GM18861 (cell line): ENCODE results near the gene CARD8.
A peak's percentile ranks its signal among the peaks of the same experiment; 100 is the strongest.
"Not testable (repeated sequence)": the region's sequence is repeated elsewhere in the genome, so short reads cannot be mapped to it uniquely, and the experiment has no call there.

Experiments used
- ATAC-seq: cut with Tn5 transposase; IDR thresholded peaks from one replicate; pipeline ENCODE4 v1.9.1; 2021; ENCODE audit not compliant: unreplicated experiment

The CARD8 gene

DNA sequence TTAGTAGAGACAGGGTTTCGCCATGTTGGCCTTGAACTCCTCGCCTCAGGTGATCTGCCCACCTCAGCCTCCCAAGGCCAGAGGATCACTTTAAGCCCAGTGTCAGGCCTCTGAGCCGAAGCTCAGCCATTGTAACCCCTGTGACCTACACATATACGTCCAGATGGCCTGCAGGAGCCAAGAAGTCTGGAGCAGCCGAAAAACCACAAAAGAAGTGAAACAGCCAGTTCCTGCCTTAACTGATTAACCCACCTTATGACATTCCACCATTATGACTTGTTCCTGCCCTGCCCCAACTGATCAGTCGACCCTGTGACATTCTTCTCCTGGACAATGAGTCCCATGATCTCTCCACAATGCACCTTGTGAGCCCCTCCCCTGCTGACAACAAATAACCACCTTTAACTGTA is 13.9 kb upstream of the CARD8 start:
- not testable (repeated sequence) for ATAC-seq

DNA sequence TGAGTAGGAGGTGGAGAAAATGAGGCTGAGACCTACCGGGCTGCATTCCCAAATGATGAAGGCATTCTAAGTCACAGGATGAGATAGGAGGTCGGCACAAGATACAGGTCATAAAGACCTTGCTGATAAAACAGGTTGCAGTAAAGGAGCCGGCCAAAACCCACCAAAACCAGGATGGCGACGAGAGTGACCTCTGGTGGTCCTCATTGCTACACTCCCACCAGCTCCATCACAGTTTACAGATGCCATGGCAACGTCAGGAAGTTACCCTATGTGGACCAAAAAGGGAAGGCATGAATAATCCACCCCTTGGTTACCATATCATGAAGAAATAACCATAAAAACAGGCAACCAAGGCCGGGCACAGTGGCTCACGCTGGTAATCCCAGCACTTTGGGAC is 9.6 kb upstream of the CARD8 start:
- ATAC-seq = not testable (repeated sequence)

DNA sequence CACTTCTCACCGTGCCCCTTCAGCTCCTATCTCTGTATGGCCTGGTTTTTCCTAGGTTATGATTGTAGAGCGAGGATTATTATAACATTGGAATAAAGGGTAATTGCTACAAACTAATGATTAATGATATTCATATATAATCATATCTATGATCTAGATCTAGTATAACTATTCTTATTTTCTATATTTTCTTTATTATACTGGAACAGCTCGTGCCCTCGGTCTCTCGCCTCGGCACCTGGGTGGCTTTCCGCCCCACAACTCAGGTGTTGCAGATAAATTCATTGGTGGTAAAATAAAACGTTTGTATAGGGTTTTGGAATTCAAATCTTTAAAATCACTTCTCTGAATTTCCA is 4.6 kb upstream of the CARD8 start:
- ATAC-seq = not testable (repeated sequence)

DNA sequence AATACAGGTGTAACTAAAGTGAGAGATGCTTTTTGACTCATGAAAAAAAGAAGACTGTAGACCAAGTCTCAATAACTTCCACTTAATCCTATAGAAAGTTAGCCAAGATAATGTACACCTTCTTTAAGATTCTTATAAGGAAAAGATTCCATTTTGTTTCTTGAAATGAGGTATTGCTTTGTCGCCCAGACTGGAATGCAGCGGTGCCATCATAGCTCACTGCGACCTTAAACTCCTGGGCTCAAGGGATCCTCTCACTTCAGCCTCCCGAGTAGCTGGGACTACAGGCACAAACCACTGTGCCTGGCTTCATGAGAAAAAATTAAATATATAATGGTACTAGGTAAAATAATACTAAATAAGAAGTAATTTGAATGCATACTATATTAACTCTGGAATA is 3.3 kb upstream of the CARD8 start:
- not testable (repeated sequence) for ATAC-seq

DNA sequence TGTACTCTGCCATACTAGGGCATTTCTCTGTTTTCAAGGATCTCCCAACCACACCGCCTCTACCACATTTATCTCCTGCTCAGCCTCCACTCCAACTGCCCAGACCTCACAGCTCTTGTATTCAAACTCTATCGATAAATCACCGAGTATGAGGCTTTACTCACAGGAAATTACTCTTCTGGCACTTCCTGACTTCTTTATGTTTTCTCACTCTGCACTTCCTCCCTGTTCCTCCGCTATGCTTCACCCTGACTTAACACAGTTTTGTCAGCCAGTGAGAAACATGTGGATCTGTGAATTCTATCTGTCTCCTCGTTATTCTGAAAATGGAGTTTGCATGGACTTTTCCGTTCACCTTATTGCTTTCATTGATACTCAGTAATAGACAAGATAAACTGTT is 2.6 kb upstream of the CARD8 start:
- ATAC-seq = no peak

DNA sequence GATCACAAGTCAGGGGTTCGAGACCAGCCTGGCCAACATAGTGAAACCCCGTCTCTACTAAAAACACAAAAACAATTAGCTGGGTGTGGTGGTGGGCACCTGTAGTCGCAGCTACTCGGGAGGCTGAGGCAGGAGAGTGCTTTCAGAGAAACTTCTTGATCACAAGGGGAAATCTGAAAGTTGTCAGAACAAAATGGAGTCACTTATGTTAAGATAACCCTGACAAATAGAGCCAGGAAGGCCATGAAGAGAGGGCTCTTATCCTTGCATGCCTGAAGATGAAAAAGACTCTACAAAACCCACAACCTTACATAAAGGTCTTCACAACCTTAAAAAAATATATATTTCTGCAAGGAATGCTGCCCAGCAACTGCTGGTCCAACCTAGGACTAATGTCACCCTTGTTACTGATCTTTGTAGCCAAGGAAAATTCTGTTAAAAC is 1.2 kb downstream of the CARD8 start:
- no peak for ATAC-seq

DNA sequence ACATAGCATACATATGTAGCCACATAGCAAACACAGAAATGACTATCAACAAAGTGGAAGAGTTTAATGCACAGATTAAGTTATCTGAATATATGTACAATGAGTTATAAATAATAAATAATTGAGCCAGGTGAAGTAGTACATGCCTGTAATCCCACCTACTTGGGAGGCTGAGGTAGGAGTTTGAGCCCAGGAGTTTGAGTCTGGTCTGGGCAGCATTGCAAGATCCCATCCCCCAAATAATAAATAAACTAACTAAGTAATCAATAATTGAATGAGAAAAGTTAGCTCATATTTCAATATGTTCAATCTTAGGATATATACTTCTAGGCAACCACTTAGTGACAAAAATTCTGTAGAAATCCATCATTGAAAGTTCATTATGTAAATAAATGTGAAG is 1.7 kb downstream of the CARD8 start:
- no peak for ATAC-seq

DNA sequence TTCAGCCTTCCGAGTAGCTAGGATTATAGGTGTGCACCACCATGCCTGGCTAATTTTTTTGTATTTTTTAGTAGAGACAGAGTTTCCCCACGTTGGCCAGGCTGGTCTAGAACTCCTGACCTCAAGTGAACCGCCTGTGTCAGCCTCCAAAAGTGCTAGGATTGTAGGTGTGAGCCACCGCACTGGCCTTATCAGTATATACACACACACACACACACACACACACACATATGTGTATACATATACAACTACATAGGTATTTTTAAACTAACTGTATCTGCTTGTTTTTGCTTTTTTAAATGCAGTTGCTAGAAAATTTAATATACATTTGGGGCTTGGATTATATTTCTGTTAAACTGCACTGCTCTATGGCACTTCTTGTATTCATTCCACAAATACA is 3.1 kb downstream of the CARD8 start:
- no peak for ATAC-seq

DNA sequence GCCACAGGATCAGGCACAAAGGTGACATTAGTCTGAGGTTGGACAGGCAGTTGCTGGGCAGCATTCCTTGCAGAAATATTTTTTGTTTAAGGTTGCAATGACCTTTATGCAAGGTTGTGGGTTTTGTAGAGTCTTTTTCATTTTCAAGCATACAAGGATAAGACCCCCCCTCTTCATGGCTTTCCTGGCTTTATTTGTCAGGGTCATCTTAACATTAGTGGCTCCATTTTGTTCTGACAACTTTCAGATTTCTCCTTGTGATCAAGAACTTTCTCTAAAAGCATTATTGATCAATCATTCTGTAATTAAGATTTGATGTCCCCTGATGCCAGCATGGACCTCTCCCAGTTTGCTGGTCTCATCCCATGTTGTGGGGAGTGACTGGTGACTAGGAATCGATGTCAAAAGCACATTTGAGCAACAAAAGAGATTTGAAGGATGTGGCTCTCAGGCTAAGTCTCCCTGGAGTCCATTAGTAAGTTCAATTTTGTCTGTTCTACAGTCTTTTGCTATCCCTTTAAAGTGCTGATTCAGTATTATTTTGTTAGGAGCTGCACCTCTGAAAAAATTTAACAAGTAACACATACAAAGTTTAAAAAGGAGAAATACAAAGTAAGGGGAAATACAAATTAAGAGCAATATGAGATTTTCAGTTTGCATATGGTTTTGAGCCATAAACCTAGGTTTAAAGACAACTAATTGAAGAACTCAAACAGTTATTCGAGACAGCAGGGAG is 5.3 kb downstream of the CARD8 start:
- no peak for ATAC-seq

DNA sequence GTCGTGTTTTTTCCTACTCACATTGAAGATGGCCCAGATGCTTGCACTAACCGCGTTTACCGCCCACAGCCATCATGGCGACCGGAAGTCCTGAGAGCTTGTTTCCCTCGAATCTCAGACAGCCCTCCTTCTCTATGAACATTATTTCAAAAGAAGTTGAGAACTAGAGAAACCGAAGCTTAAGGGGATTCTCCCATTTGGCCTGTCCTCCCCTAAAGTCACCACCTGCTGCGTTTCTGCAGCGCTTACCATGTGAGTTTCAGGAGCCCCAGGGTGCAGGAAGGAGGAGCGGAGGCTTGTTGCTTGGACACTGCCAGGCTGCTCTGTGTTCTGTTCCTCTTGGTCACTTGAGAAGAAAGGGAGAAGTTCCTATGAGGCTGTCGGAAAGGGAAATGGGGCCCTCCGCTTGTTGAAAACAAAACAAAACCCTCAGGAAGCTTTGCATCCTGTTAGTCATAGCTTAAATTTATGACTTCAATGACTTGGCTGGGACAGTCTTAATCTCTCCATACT is 6.2 kb downstream of the CARD8 start:
- ATAC-seq = peak; percentile 31

DNA sequence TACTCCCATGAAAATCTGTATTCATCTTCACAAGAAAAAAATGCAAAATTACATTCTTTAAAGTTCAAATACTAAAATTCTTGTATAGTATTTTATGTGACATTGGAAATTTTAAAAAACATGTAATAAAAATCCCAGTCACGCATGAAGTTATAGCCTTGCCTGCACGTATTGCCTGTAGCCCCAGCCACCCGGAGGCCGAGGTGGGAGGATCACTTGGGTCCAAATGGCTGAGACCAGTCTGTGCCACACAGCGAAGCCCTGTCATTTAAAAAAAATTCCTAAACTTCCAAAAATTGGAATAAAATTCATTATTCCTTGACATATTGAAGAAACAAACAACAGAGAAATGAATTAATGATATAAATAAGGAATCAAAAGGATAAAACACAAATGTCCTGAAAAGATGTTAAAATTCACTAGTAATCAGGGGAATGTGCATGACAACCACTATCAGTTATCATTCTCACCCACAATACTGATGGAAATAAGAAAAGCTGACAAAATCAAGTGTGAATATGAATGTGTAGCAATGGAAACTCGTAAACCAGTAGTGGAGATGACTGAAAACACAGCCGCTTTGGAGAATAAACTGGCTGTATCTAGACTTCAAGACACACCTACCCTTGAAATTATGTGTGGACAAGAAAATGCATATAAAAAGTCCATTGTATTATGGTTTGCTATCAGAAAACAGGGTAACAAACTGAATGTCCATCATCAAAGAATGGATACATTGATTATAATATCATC is 7.5 kb downstream of the CARD8 start:
- no peak for ATAC-seq

DNA sequence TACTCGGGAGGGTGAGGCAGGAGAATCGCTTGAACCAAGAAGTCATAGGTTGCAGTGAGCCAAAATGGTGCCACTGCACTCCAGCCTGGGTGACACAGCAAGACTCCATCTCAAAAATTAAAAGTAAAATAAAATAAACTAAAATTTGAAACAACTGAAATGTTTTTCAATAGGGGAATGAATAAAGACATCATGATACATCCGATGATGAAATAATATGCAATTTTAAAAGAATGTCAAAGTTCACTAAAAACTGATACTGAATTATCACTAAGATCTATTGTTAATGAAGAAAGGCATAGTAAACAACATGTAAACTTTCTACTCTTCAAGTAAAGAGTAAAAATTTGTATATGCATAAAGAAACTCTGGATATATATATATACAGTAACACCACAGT is 8.5 kb downstream of the CARD8 start:
- no peak for ATAC-seq

DNA sequence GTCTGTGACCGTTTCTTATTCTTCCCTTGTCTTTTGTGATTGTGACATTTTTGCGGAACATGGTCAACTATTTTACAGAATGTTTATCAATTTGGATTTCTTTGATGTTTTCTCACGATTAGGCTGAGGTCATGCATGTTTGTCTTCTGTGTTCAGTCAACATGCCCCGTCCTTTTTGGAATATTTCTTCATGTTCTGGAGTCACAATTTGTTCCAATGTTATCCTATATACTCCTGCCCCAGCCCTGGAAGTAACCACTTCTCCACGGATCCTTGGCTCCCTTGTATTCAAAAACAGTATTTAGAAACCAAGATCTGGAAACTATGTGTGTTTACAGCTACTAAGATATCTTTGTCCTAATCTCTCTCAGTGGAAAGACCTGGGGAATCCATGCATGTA is 9.6 kb downstream of the CARD8 start:
- no peak for ATAC-seq

DNA sequence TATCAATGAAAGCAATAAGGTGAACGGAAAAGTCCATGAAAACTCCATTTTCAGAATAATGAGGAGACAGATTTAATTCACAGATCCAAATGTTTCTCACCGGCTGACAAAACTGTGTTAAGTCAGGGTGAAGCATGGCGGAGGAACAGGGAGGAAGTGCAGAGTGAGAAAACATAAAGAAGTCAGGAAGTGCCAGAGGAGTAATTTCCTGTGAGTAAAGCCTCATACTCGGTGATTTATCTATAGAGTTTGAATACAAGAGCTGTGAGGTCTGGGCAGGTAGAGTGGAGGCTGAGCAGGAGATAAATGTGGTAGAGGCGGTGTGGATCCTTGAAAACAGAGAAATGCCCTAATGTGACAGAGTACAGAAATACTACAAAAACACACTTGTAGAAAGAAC is 11.4 kb downstream of the CARD8 start:
- no peak for ATAC-seq

DNA sequence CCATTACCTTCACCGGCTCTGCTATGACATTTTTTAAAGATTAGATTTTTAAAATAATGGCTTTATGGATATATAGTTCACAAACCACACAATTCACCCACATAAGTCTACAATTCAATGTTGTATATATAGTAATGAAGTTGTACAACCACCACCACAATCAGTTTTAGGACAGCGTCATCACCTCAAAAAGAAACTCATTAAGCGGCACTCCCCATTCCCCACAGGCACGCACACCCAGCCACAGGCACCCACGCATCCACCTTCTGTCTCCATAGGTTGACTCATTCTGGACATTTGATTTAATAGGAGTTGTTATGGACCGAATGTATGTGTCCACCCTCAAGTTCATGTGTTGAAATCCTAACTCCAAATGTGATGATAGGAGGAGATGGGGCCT is 13.9 kb downstream of the CARD8 start:
- ATAC-seq = not testable (repeated sequence)

DNA sequence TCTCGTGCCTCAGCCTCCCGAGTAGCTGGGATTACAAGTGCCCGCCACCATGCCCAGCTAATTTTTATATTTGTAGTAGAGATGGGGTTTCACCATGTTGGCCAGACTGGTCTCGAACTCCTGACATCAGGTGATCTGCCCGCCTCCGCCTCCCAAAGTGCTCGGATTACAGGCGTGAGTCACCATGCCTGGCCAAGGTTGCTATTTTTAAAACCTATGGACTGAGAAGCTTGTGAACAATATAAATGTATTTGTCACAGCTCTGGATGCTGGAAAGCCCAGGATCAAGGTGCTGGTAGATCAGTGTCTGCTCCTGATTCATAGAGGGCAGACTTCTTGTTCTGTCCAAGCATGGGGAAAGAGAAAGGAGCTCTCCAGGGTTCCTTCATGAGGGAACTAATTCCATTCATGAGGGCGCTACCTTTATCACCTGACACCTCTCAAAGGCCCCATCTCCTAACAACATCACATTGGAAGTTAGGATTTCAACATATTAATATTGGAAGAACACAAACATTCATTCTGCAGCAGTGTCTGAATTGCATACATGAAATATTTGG is 16.1 kb downstream of the CARD8 start:
- no peak for ATAC-seq

DNA sequence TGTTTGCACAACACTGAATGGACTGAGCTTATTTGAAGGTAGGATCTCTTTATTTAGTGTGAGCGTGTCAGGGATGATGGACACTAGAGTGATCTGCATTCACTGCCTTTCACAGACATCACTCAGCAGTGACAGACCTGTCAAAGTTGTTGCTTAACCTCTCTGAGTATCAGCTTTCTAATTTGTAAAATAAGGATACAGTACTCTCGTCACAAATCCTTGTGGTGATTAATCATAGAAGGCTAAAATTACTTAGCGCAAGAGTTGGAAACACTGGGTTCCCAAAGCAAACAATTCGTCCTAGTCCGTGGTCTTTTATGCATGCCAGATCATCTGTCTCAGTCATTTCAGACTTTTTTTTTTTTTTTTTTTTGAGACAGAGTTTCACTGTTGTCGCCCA is 16.6 kb downstream of the CARD8 start:
- ATAC-seq = no peak

DNA sequence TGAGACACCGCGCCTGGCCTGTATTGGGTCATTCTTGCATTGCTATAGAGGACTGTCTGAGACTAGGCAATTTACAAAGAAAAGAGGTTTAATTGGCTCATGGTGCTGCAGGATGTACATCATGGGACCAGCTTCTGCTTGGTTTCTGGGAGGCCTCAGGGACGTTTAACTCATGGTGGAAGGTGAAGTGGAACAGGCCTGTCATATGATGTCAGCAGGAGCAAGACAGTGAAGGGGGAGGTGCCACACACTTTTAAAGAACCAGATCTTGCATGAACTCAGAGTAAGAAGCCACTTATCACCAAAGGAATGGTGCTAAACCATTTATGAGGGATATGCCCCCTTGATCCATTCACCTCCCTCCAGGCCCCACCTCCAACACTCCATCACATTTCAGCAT is 18.7 kb downstream of the CARD8 start:
- ATAC-seq = no peak

DNA sequence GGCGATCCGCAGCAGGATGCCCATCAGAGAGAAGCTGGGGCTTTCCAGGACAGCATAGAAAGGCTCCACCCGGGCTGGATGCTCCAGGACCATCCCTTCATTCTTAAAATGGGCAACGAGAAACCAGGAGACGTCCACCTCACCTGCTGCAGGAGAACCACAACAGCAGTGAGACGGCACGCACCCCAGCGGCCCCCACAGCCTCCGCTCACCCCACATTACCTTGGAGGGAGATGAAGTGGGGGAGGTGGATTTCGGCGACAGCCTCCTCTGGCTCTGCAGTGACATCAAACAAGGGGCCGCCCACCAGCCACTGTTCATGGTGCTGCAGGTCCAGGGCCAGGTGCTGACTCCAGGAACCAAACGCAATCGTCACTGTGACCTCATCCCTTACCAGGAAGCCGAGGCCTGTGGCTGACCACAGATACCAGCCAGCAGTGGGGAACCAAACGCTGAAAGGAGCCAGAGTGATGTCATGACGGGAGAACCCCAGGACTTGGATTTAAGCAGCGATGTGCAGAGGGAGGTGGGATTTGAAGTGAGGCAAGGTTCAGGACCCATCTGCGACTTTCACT is 25.1 kb downstream of the CARD8 start:
- ATAC-seq = no peak

DNA sequence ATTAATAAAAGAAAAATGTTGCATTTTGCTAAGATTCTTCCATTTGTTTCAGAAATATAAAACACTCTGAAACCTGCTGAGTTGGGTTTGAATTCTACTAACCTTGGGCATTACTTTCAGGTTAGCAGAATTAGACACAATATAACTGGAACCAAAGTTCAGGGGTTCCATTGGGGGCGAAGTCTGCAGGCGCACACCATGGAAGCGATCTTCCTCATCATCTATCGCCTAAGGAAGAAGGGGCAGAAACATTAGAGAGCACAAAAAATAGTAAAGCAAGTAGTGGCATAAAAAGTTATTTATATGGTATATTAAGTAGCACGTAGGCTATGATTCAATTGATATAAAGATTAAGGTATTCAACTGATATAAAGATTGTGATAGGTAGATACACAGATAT is 34.1 kb downstream of the CARD8 start:
- no peak for ATAC-seq

DNA sequence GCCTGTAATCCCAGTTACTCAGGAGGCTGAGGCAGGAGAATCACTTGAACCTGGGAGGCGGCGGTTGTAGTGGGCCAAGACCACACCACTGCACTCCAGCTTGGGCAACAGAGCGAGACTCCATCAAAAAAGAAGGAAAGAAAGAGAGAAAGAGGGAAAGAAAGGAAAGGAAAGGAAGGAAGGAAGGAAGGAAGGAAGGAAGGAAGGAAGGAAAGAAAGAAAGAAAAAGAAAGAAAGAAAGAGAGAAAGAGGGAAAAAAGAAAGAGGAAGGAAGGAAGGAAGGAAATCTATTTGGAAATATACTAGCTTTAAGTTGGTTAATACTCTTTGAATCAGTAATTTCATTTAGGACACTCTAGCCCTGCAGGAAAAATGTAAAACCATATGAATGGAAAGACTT is 34.9 kb downstream of the CARD8 start:
- ATAC-seq = not testable (repeated sequence)

DNA sequence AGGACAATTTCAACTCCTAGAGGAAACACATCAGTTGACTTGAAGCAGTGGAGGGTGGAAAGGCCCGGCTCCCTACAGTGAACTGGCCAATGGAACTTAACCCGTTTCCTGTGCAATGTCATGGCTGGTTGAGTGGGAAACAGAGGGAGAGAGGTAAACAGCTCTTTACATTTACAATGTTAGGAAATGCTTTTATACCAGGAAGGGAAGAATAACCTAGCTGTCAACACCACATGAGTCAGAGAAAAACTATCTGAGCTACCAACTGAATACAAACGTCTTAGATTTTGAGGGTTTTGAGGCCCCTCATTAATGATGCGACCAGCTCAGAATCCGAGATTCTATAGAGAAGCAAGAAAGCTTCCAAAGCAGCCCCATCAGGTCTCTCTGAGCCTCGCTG is 36.7 kb downstream of the CARD8 start:
- ATAC-seq = no peak
